ENCODE results near the gene APOA1. TPM values are rescaled to one million over a fixed set of nuclear protein-coding genes. Genes with fewer than 3 reads are reported as not detected.

Gene APOA1
- total and polyA plus RNA-seq, 2 donors, result 2.3 to 12.3 TPM

DNA sequence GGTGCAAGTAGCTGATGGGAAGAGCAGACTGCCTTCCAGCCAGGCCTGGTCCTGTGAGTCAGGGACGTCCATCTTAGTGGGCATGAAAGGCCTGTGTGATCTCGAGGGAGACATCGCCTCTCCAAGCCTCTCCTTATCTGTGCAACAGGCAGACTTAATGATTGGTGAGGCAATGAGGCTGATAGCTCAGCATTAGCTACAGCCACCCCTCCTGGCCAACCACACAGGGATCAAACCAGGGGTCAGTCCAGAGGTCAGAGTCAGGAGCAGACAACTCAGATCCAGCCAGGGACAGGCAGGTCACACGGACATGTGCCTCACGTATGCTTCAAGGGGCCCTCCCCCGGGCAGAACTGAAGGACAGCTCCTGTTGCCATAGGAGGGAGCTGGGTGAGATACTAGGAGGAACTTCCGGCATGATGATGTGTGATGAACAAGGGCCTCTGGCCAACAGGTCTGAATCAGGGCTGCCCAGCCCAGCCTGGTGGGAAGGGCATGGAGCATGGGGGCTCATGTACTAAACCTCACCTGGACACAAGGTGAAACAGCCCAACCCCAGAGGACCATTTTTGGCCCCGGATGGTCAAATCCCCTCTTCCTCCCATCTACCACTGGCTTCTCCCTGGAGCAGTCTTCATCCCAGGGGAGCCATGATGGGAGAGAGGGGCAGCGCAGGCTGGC lies 10.5 kb downstream of the APOA1 start:
- Histone ChIP-seq H3K9me3 (ENCODE audit: control insufficient read depth in 2 of 2, insufficient read depth in 1 of 2, low read length in 1 of 2) (no peaks in the 10 kb centered on the region), H3K36me3 (ENCODE audit: control insufficient read depth in 2 of 2, insufficient read depth in 2 of 2, low read length in 1 of 2) (no peaks in the 10 kb centered on the region), H3K4me3 (ENCODE audit: low read length in 2 of 2) (no peak overlapping the region), H3K4me1 (ENCODE audit: control insufficient read depth in 2 of 2, insufficient read depth in 2 of 2, low read length in 2 of 2) (no peaks in the 10 kb centered on the region), H3K27me3 (ENCODE audit: control insufficient read depth in 2 of 2, insufficient read depth in 1 of 2, low read length in 1 of 2) (no peaks in the 10 kb centered on the region), H3K27ac (ENCODE audit: low read depth in 1 of 2, low read length in 1 of 2) (no peak overlapping the region)
- DNase-seq (ENCODE audit: low read depth in 6 of 9, low spot score in 9 of 9), result no peak
- WGBS, result 95% methylated on average over 9 of the region's 9 CpGs

DNA sequence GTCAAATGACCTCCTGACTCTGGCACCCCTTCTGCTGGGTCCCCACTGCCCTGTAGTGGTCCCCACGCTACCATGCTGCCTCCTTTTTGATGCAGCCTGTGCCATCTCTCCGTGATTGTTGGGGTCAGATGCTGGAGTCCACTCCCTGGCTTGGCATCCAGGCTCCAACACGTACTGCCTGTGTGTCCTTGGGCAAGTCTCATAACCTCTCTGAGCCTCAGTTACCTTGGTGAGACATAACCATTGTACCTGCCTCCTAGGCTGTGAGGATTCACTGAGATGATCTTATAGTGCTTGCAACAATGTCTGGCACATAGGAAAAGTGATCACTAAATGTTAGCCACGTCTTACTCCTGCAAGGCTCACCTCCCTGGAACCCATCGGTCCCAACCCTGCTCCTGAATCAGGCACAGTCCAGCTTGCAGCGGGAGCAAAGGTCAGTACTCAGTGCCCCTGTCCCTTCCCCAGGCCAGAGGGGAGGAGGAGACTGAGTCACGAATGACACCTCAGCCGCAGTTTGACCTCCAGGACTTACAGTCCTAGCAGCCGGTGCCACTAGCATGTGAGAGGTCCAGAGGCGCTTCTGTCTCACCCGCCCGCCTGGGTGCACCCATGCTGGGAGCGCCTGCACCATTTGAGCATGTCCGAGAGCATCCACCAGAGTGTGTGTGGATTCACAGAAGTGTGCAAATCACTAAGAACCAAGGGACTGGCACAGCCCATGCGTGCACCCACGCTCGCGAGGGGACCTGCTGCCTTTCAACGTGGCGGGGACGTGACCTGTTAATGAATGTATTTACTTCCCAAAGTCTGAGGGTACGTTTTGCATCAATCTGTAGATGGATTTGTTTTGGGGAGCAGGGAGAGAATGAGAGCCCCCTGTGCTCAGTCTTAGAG lies 11.3 kb downstream of the APOA1 start:
- H3K4me1 ChIP-seq (ENCODE audit: control insufficient read depth in 2 of 2, insufficient read depth in 2 of 2, low read length in 2 of 2), result no peaks in the 10 kb centered on the region
- H3K4me3 ChIP-seq (ENCODE audit: low read length in 2 of 2), result no peak overlapping the region
- H3K27me3 ChIP-seq (ENCODE audit: control insufficient read depth in 2 of 2, insufficient read depth in 1 of 2, low read length in 1 of 2), result no peaks in the 10 kb centered on the region
- DNase-seq (ENCODE audit: low read depth in 6 of 9, low spot score in 9 of 9), result no peak
- H3K9me3 ChIP-seq (ENCODE audit: control insufficient read depth in 2 of 2, insufficient read depth in 1 of 2, low read length in 1 of 2), result no peaks in the 10 kb centered on the region
- no peaks in the 10 kb centered on the region for H3K36me3 ChIP-seq (ENCODE audit: control insufficient read depth in 2 of 2, insufficient read depth in 2 of 2, low read length in 1 of 2)
- WGBS, result 81% methylated on average over 22 of the region's 22 CpGs
- H3K27ac ChIP-seq (ENCODE audit: low read depth in 1 of 2, low read length in 1 of 2), result no peak overlapping the region

DNA sequence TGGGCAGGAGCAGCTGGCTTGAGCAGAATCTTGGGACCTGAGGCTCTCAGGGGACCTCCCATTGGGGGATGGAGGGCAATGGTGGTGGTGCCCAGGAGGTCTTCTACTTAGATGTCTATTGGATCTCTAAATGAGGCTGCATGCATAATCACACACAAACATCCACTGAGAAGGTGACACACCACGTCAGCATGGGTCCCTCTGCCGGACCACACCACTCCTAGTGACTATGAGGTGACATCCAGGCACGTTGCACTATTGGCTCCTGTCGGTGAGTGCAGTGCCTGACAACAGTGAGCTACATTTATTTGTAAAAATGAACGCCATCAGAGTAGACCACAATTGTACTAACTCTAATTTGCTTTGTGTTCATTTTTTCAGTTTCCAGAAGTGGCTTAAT lies 12.0 kb downstream of the APOA1 start:
- Histone ChIP-seq H3K36me3 (ENCODE audit: control insufficient read depth in 2 of 2, insufficient read depth in 2 of 2, low read length in 1 of 2) (no peaks in the 10 kb centered on the region), H3K9me3 (ENCODE audit: control insufficient read depth in 2 of 2, insufficient read depth in 1 of 2, low read length in 1 of 2) (no peaks in the 10 kb centered on the region), H3K27me3 (ENCODE audit: control insufficient read depth in 2 of 2, insufficient read depth in 1 of 2, low read length in 1 of 2) (no peaks in the 10 kb centered on the region), H3K4me3 (ENCODE audit: low read length in 2 of 2) (no peak overlapping the region), H3K27ac (ENCODE audit: low read depth in 1 of 2, low read length in 1 of 2) (no peak overlapping the region), H3K4me1 (ENCODE audit: control insufficient read depth in 2 of 2, insufficient read depth in 2 of 2, low read length in 2 of 2) (no peaks in the 10 kb centered on the region)
- WGBS, result 92% methylated on average over 5 of the region's 5 CpGs
- no peak for DNase-seq (ENCODE audit: low read depth in 6 of 9, low spot score in 9 of 9)

DNA sequence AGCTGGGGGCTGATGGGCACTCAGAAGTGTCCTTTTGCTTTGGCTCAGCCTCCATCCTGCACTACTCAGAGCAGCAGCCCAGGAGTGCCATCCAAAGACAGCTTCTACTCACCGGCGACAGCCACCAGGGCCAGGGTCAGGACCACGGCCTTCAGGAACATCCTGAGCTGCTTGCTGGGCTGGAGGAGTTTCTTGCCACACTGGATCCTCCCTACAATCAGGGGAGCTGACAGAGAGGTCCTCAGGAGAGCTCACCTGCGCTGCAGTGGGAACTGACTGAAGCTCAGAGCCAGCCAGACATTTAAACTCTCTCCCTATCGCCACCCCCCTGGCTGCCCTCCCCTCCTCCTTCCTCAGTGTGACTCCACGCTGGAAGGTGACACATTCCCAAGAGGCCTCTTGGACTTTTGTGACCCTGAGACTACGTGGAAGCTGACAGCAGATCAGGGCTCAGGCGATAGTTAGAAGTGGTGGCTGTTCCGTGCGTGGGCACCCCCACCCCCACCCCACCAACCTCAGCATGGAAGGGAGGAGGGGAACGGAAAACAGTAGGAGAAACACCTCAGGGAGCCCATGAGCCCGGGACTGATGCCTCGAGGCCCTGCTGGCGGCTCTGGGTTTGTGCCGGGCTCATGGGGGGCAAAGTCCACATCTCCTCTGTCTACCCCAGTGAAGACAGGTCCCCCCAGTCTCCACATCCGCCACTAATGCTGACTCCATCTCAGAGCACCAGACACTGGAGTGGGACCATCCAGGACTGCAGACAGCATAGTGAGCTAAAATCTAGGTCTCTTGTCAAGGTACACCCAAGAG lies 14.2 kb downstream of the APOA1 start, which contains the start of gene APOA4:
TSS of gene APOA4 (minus strand) at position 274 of the 813 bp plus-strand sequence. CDS start at position 161, 113 bp downstream.
- Histone ChIP-seq H3K27ac (ENCODE audit: low read depth in 1 of 2, low read length in 1 of 2) (no peak within 1 kb of the TSS), H3K4me1 (ENCODE audit: control insufficient read depth in 2 of 2, insufficient read depth in 2 of 2, low read length in 2 of 2) (no peaks in the 10 kb centered on the region), H3K27me3 (ENCODE audit: control insufficient read depth in 2 of 2, insufficient read depth in 1 of 2, low read length in 1 of 2) (no peaks in the 10 kb centered on the region), H3K4me3 (ENCODE audit: low read length in 2 of 2) (no peak within 1 kb of the TSS), H3K9me3 (ENCODE audit: control insufficient read depth in 2 of 2, insufficient read depth in 1 of 2, low read length in 1 of 2) (no peaks in the 10 kb centered on the region), H3K36me3 (ENCODE audit: control insufficient read depth in 2 of 2, insufficient read depth in 2 of 2, low read length in 1 of 2) (no peaks in the 10 kb centered on the region)
- 95% methylated on average over 16 of the region's 16 CpGs for WGBS
- DNase-seq (ENCODE audit: low read depth in 6 of 9, low spot score in 9 of 9), result no peak

DNA sequence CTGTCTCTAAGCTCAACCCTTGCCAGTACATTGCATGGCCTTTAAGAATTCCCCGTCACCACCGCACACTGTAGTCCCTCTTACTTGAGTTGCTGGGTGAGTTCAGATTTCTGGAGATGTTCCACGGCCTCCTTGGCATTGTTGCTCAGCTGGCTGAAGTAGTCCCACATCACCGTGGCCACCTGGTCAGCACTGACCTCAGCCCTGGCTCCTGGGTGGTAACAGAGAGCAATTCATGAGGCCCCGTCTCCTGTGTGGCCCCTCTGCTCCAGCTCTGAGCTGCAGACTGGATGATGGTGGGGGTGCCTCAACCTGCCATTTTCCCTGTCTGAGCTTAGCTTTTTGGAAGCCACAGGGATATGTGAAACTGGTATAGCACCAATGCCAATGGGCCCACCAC lies 14.8 kb downstream of the APOA1 start:
- Histone ChIP-seq H3K36me3 (ENCODE audit: control insufficient read depth in 2 of 2, insufficient read depth in 2 of 2, low read length in 1 of 2) (no peaks in the 10 kb centered on the region), H3K4me3 (ENCODE audit: low read length in 2 of 2) (no peak overlapping the region), H3K27ac (ENCODE audit: low read depth in 1 of 2, low read length in 1 of 2) (no peak overlapping the region), H3K4me1 (ENCODE audit: control insufficient read depth in 2 of 2, insufficient read depth in 2 of 2, low read length in 2 of 2) (no peaks in the 10 kb centered on the region), H3K9me3 (ENCODE audit: control insufficient read depth in 2 of 2, insufficient read depth in 1 of 2, low read length in 1 of 2) (no peaks in the 10 kb centered on the region), H3K27me3 (ENCODE audit: control insufficient read depth in 2 of 2, insufficient read depth in 1 of 2, low read length in 1 of 2) (no peaks in the 10 kb centered on the region)
- DNase-seq (ENCODE audit: low read depth in 6 of 9, low spot score in 9 of 9), result no peak
- WGBS, result 78% methylated on average over 5 of the region's 5 CpGs

DNA sequence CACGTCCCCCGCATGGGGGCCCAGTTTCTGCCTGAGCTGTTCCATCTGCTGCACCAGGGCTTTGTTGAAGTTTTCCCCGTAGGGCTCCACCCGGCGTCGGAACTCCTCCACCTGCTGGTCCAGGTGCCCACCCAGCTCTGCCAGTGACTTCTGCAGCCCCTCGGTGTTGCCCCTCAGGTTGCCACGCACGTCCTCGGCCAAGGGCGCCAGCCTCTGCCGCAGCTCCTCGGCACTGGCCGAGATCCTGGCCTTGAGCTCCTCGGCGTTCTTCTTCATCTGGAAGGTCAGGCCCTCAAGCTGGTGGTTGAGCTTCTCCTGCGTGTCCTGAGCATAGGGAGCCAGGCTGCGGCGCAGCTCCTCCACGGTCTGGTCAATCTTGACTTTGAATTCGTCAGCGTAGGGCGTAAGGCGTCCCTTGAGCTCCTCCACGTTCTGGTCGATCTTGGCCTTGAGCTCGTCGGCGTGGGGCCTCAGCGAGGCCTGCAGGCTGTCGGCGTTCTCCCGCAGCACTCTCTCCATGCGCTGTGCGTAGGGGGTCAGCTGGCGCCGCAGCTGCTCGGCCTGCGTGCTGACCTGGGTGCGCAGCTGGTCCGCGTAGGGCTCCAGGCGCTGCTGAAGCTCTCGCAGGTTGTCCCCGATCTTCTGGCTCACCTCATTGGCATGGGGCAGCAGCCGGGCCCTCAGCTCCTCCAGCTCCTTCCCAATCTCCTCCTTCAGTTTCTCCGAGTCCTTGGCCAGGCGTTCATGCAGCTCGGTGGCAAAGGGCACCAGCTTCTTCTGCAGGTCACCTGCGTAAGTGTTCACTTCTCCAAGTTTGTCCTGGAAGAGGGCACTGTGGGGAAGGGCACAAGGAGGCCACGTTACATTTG lies 16.1 kb downstream of the APOA1 start:
- H3K9me3 ChIP-seq (ENCODE audit: control insufficient read depth in 2 of 2, insufficient read depth in 1 of 2, low read length in 1 of 2), result no peaks in the 10 kb centered on the region
- H3K4me3 ChIP-seq (ENCODE audit: low read length in 2 of 2), result no peak overlapping the region
- no peak overlapping the region for H3K27ac ChIP-seq (ENCODE audit: low read depth in 1 of 2, low read length in 1 of 2)
- no peaks in the 10 kb centered on the region for H3K36me3 ChIP-seq (ENCODE audit: control insufficient read depth in 2 of 2, insufficient read depth in 2 of 2, low read length in 1 of 2)
- 98% methylated on average over 51 of the region's 51 CpGs for WGBS
- H3K4me1 ChIP-seq (ENCODE audit: control insufficient read depth in 2 of 2, insufficient read depth in 2 of 2, low read length in 2 of 2), result no peaks in the 10 kb centered on the region
- no peak for DNase-seq (ENCODE audit: low read depth in 6 of 9, low spot score in 9 of 9)
- no peaks in the 10 kb centered on the region for H3K27me3 ChIP-seq (ENCODE audit: control insufficient read depth in 2 of 2, insufficient read depth in 1 of 2, low read length in 1 of 2)

DNA sequence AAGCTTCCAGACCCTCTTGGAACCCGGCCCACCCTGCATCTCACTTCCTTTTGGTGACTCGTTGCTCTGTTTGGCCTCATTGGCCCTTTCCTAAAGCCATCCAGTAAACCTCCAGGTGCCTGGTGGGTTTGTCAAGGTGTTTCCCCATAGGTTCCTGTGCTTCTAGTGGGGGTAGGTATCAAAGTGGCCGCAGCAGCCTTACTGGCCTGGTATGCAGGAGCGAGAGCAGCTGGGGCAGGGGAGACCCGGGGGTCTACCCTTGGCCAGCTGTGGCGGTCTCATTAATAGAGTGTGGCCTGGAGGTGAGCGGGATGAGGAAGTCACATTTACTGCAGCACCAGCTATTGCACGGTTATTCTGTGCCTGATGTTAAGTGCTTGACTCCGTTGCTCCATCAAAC lies 18.4 kb downstream of the APOA1 start:
- no peaks in the 10 kb centered on the region for H3K4me1 ChIP-seq (ENCODE audit: control insufficient read depth in 2 of 2, insufficient read depth in 2 of 2, low read length in 2 of 2)
- H3K36me3 ChIP-seq (ENCODE audit: control insufficient read depth in 2 of 2, insufficient read depth in 2 of 2, low read length in 1 of 2), result no peaks in the 10 kb centered on the region
- H3K27ac ChIP-seq (ENCODE audit: low read depth in 1 of 2, low read length in 1 of 2), result no peak overlapping the region
- H3K9me3 ChIP-seq (ENCODE audit: control insufficient read depth in 2 of 2, insufficient read depth in 1 of 2, low read length in 1 of 2), result no peaks in the 10 kb centered on the region
- WGBS, result 95% methylated on average over 9 of the region's 9 CpGs
- no peaks in the 10 kb centered on the region for H3K27me3 ChIP-seq (ENCODE audit: control insufficient read depth in 2 of 2, insufficient read depth in 1 of 2, low read length in 1 of 2)
- no peak for DNase-seq (ENCODE audit: low read depth in 6 of 9, low spot score in 9 of 9)
- no peak overlapping the region for H3K4me3 ChIP-seq (ENCODE audit: low read length in 2 of 2)

DNA sequence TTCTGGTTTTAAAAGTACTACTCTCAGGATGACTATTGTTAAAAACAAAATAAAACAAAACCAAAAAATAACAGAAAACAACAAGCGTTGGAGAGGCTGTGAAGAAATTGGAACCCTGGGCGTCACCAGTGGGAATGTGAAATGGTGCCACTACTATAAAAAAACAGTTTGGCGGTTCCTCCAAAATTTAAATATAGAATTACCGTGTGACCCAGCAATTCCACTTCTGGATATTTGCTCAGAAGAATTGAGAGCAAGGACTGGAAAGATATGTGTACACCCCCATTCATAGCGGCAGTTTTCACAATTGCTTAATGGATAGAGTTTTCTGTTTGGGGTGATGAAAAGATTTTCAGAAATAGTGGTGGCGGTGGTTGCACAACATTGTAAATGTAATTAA lies 22.9 kb downstream of the APOA1 start:
- Histone ChIP-seq H3K27me3 (ENCODE audit: control insufficient read depth in 2 of 2, insufficient read depth in 1 of 2, low read length in 1 of 2) (no peaks in the 10 kb centered on the region), H3K9me3 (ENCODE audit: control insufficient read depth in 2 of 2, insufficient read depth in 1 of 2, low read length in 1 of 2) (no peaks in the 10 kb centered on the region), H3K27ac (ENCODE audit: low read depth in 1 of 2, low read length in 1 of 2) (no peak overlapping the region), H3K4me1 (ENCODE audit: control insufficient read depth in 2 of 2, insufficient read depth in 2 of 2, low read length in 2 of 2) (no peaks in the 10 kb centered on the region), H3K36me3 (ENCODE audit: control insufficient read depth in 2 of 2, insufficient read depth in 2 of 2, low read length in 1 of 2) (no peaks in the 10 kb centered on the region), H3K4me3 (ENCODE audit: low read length in 2 of 2) (no peak overlapping the region)
- 85% methylated on average over 6 of the region's 6 CpGs for WGBS
- no peak for DNase-seq (ENCODE audit: low read depth in 6 of 9, low spot score in 9 of 9)
